Measurements from ENCODE around the gene SGTA.

The SGTA gene

DNA sequence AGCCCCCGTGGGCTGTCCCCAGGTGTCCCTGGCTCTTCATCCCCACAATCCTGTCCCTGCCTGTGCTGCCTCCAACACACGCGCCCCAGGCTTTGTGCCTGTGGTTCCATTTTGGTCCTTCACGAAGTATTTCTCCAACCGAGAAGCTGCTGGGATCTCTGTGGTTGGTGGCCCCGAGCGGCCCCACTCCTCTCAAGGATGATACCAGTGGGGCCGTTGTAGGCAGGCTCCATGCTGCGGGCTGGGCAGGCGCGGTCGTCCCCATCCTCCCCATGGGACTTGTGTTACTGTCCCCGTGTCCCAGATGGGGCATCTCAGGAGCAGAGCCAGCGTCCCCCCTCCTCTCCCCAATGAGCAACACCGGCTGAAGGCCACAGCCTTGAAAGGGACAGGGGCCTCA, 32.9 kb upstream of the SGTA start:
- Histone ChIP-seq H3K9ac (ENCODE audit: low read depth, low read length) (no peak overlapping the region), H3K4me3 (ENCODE audit: low read depth, low read length) (no peak overlapping the region), H3K9me3 (ENCODE audit: control insufficient read depth, insufficient read depth, low read length) (no peaks in the 10 kb centered on the region), H3K27ac (ENCODE audit: low read depth, low read length) (no peak overlapping the region), H3K36me3 (ENCODE audit: control insufficient read depth, insufficient read depth, low read length) (peaks cover 35% of the 10 kb centered on the region), H3K4me1 (ENCODE audit: control insufficient read depth, insufficient read depth, low read length) (no peaks in the 10 kb centered on the region), H3K27me3 (ENCODE audit: control insufficient read depth, insufficient read depth, low read length) (no peaks in the 10 kb centered on the region)

DNA sequence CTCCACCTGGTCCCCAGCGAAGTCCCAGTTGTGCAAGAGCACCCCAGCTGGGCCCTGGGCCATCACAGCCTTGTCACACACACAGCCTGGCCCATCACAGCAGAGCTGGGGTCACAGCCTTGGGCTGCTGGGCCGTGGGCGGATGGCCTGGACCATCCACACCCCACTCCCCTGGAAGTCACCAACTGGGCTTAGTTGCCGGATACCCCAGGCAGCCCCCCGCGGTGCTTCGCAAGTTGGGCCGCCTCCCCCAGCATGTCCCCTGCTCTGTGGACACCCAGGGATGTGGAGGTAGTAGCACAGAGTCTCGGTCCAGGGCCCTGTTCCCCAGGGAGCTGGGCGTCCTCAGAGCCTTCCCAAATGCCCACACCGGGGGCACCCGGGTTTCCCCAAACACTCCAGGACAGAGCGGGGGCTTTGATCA, 32.1 kb upstream of the SGTA start:
- no peaks in the 10 kb centered on the region for H3K9me3 ChIP-seq (ENCODE audit: control insufficient read depth, insufficient read depth, low read length)
- no peak overlapping the region for H3K9ac ChIP-seq (ENCODE audit: low read depth, low read length)
- no peak overlapping the region for H3K4me3 ChIP-seq (ENCODE audit: low read depth, low read length)
- no peak overlapping the region for H3K27ac ChIP-seq (ENCODE audit: low read depth, low read length)
- H3K4me1 ChIP-seq (ENCODE audit: control insufficient read depth, insufficient read depth, low read length), result no peaks in the 10 kb centered on the region
- H3K27me3 ChIP-seq (ENCODE audit: control insufficient read depth, insufficient read depth, low read length), result no peaks in the 10 kb centered on the region
- peaks cover 43% of the 10 kb centered on the region for H3K36me3 ChIP-seq (ENCODE audit: control insufficient read depth, insufficient read depth, low read length)

DNA sequence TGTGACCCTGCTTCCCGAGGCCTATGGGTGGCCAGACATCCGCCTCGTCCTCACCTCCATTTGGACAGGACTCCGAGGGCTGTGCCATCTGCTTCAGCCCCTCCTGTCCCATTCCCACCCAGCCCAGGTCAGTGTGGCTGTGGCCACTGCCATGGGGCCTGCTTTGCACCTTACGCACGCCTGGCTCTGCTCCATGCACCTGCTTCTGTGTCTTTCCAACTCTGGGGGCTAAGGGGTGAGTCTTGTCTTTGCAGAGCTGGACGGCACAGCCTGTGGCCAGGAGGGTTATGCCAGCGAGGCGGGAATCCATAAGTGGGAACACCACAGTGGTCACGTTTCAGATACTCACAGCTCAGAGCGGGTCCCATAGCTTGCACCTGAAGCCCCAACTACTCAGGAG, 31.4 kb upstream of the SGTA start:
- Histone ChIP-seq H3K4me1 (ENCODE audit: control insufficient read depth, insufficient read depth, low read length) (no peaks in the 10 kb centered on the region), H3K27ac (ENCODE audit: low read depth, low read length) (no peak overlapping the region), H3K4me3 (ENCODE audit: low read depth, low read length) (no peak overlapping the region), H3K9me3 (ENCODE audit: control insufficient read depth, insufficient read depth, low read length) (no peaks in the 10 kb centered on the region), H3K27me3 (ENCODE audit: control insufficient read depth, insufficient read depth, low read length) (no peaks in the 10 kb centered on the region), H3K36me3 (ENCODE audit: control insufficient read depth, insufficient read depth, low read length) (peaks cover 50% of the 10 kb centered on the region), H3K9ac (ENCODE audit: low read depth, low read length) (no peak overlapping the region)

DNA sequence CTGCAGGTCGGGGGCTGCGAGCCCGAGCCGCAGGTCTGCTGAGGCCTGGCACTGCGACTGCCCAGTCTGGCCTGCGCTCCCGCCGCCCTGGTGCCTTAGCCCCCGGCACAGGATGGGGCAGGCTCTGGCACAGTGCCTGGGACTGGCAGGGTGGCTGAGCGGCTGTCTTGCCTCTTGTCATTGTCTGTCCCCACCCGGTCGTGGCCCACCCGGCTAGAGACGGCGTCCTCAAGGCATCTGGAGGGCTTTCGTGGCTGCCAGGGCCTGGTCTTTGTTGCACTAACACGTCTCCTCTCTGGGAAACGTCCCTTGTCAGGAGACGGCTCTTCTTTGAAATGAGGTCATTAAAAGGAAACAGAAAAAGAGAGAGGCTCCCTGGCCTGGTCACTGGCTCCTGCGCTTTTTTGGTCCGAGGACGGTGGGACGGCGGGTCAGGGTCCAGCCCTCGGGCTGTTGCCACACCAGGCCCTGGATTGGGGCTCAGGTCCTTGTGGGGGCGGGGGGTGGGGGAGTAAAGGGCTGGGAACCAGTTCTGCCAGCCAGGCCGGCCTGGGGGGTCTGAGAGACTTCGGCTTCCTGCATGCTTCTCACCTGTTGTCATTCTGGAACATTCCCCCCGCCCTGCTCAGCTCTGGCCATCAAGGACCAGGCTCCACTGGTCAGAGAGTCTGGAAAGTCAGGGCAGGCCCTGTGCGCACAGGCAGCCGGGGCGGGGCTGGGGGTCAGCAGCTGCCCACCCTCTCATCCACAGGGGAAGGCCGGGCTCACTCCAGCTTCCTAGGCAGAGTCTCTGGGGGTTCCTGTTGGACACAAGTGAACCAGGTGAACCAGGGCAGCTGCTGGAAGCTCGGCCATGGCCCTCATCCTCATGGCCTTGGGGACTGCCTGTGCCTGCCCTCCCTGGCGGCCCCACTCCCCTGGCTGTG, 30.4 kb upstream of the SGTA start:
- no peaks in the 10 kb centered on the region for H3K4me1 ChIP-seq (ENCODE audit: control insufficient read depth, insufficient read depth, low read length)
- no peaks in the 10 kb centered on the region for H3K27me3 ChIP-seq (ENCODE audit: control insufficient read depth, insufficient read depth, low read length)
- no peak overlapping the region for H3K27ac ChIP-seq (ENCODE audit: low read depth, low read length)
- H3K9ac ChIP-seq (ENCODE audit: low read depth, low read length), result no peak overlapping the region
- no peak overlapping the region for H3K4me3 ChIP-seq (ENCODE audit: low read depth, low read length)
- H3K9me3 ChIP-seq (ENCODE audit: control insufficient read depth, insufficient read depth, low read length), result no peaks in the 10 kb centered on the region
- peaks cover 60% of the 10 kb centered on the region for H3K36me3 ChIP-seq (ENCODE audit: control insufficient read depth, insufficient read depth, low read length)

DNA sequence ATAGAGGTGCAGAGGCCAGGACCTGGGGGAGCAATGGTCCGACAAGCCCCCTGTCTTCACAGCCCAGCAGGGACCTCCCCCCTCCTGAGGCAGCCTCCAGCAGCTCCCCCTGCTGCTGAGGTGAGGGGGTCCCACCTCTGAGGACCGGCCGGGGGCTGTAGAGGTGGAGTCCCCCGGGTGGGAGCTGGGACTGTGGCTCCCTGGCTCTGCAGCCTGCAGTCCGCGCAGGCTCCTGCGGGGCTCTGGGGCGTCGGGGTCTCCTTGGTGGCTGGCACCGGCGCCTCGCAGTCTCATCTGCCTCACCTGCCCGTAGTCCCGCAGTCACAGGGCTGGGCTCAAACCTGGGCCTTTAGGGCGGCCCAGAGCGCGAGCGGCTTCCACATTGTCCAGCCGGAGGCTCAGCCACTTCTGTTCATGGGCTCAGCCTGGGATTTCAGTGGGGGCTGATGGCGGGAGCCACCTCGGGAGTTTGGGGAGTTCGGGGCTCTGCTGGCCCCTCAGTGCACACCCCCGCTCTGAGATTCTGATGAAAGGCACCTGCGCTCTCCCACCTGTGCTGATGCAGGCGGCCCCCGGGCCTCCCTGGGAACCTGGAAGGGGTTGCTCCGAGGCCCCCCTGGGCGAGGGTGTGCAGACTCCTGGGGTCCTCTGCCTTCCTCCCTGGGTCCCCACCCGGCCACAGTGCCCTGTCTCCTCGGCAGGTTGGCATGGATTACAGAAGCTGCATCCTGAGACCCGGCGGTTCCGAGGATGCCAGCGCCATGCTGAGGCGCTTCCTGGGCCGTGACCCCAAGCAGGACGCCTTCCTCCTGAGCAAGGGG, 29.6 kb upstream of the SGTA start:
- H3K27me3 ChIP-seq (ENCODE audit: control insufficient read depth, insufficient read depth, low read length), result no peaks in the 10 kb centered on the region
- H3K36me3 ChIP-seq (ENCODE audit: control insufficient read depth, insufficient read depth, low read length), result peaks cover 68% of the 10 kb centered on the region
- no peaks in the 10 kb centered on the region for H3K9me3 ChIP-seq (ENCODE audit: control insufficient read depth, insufficient read depth, low read length)
- H3K4me1 ChIP-seq (ENCODE audit: control insufficient read depth, insufficient read depth, low read length), result no peaks in the 10 kb centered on the region
- no peak overlapping the region for H3K27ac ChIP-seq (ENCODE audit: low read depth, low read length)
- H3K4me3 ChIP-seq (ENCODE audit: low read depth, low read length), result no peak overlapping the region
- H3K9ac ChIP-seq (ENCODE audit: low read depth, low read length), result no peak overlapping the region

DNA sequence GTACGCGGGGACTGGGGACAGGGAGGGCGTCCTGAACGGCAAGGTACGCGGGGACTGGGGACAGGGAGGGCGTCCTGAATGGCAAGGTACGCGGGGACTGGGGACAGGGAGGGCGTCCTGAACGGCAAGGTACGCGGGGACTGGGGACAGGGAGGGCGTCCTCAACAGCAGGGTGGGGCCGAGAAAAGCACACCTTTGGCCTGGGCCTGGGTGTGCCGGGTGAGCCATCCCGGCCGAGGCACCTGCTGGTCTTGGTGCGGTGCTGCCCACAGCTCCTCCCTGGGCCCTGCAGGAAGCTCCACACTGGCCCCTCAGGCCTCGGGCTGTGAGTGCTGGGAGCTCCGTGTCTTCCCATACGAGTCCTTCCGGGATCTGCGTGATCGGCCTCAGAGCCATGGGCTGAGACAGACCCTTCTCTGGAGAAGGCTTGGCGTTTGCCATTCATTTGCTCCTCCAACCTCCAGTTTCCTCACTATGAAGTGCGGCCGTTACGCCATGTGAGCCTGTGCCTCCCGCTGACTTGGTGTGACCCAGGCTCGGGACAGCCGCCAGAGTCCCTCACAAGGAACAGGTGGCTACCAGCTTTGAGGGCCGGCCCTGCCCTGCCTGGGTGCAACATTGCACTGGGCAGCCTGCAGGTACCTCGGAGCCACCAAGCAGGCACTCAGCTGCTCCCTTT, 28.8 kb upstream of the SGTA start:
- Histone ChIP-seq H3K27me3 (ENCODE audit: control insufficient read depth, insufficient read depth, low read length) (no peaks in the 10 kb centered on the region), H3K36me3 (ENCODE audit: control insufficient read depth, insufficient read depth, low read length) (peaks cover 76% of the 10 kb centered on the region), H3K27ac (ENCODE audit: low read depth, low read length) (no peak overlapping the region), H3K9me3 (ENCODE audit: control insufficient read depth, insufficient read depth, low read length) (no peaks in the 10 kb centered on the region), H3K4me1 (ENCODE audit: control insufficient read depth, insufficient read depth, low read length) (no peaks in the 10 kb centered on the region), H3K4me3 (ENCODE audit: low read depth, low read length) (no peak overlapping the region), H3K9ac (ENCODE audit: low read depth, low read length) (no peak overlapping the region)

DNA sequence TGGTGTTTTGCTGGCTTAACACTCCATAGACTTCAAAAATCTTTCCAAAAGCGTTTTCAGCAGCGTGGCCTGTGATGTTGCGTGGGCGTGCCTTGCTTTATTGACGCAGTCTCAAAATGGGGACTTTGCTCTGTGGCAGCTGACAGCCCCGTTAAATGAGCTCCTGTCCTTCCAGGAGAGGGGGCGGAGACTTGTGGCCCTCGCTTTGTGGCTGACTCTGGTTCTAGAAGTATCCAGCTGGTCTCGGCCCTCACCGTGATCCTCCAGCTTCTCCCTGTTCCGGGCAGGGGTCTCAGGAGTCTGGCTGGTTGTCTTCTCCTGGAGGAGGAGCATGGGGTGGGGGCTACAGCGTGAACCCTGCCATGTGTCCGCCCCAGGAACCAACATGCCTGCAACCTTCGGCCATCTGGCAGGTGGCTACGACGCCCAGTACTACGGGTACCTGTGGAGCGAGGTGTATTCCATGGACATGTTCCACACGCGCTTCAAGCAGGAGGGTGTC, 28.2 kb upstream of the SGTA start:
- H3K36me3 ChIP-seq (ENCODE audit: control insufficient read depth, insufficient read depth, low read length), result peaks cover 82% of the 10 kb centered on the region
- no peaks in the 10 kb centered on the region for H3K4me1 ChIP-seq (ENCODE audit: control insufficient read depth, insufficient read depth, low read length)

DNA sequence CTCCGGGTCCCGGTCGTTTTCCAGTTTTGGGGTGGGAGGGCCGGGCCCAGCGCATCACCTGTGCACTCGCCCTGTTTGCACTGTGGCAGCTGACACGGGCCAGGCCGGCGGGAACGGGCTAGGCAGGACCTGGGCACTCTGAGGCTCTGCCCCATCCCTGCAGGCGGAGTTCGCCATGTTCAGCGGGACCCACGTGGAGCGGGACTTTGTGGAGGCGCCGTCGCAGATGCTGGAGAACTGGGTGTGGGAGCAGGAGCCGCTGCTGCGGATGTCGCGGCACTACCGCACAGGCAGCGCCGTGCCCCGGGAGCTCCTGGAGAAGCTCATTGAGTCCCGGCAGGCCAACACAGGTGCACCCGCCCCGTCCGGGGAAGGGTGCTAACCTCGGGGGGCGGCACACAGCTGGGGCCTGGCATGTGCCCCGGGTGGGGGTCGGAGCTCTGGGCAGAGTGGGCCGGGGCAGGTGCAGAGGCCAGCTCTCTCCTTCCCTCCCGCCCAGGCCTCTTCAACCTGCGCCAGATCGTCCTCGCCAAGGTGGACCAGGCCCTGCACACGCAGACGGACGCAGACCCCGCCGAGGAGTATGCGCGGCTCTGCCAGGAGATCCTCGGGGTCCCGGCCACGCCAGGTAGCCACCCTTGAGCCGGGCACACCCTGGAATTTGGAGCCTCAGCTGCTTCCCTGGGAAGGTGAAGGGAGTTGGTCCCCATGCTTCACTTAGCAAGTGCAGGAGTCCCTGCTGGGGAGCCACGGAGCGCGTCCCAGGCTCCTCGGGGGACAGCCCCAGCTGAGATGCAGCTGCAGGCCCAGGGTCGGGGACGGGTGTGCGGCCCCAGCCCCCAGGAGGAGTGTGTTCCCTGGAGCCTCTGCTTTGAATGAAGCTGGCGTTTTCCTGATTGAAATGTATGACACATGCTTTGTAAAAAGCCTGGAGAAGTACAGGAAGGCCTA, 27.3 kb upstream of the SGTA start:
- Histone ChIP-seq H3K4me1 (ENCODE audit: control insufficient read depth, insufficient read depth, low read length) (no peaks in the 10 kb centered on the region), H3K4me3 (ENCODE audit: low read depth, low read length) (no peak overlapping the region), H3K27ac (ENCODE audit: low read depth, low read length) (no peak overlapping the region), H3K36me3 (ENCODE audit: control insufficient read depth, insufficient read depth, low read length) (peaks cover 88% of the 10 kb centered on the region), H3K27me3 (ENCODE audit: control insufficient read depth, insufficient read depth, low read length) (no peaks in the 10 kb centered on the region), H3K9ac (ENCODE audit: low read depth, low read length) (no peak overlapping the region), H3K9me3 (ENCODE audit: control insufficient read depth, insufficient read depth, low read length) (no peaks in the 10 kb centered on the region)

More for the DNA sequence above, 28.2 kb upstream of the SGTA start:
- no peak overlapping the region for H3K27ac ChIP-seq (ENCODE audit: low read depth, low read length)
- no peaks in the 10 kb centered on the region for H3K27me3 ChIP-seq (ENCODE audit: control insufficient read depth, insufficient read depth, low read length)
- no peaks in the 10 kb centered on the region for H3K9me3 ChIP-seq (ENCODE audit: control insufficient read depth, insufficient read depth, low read length)
- no peak overlapping the region for H3K4me3 ChIP-seq (ENCODE audit: low read depth, low read length)
- H3K9ac ChIP-seq (ENCODE audit: low read depth, low read length), result no peak overlapping the region

DNA sequence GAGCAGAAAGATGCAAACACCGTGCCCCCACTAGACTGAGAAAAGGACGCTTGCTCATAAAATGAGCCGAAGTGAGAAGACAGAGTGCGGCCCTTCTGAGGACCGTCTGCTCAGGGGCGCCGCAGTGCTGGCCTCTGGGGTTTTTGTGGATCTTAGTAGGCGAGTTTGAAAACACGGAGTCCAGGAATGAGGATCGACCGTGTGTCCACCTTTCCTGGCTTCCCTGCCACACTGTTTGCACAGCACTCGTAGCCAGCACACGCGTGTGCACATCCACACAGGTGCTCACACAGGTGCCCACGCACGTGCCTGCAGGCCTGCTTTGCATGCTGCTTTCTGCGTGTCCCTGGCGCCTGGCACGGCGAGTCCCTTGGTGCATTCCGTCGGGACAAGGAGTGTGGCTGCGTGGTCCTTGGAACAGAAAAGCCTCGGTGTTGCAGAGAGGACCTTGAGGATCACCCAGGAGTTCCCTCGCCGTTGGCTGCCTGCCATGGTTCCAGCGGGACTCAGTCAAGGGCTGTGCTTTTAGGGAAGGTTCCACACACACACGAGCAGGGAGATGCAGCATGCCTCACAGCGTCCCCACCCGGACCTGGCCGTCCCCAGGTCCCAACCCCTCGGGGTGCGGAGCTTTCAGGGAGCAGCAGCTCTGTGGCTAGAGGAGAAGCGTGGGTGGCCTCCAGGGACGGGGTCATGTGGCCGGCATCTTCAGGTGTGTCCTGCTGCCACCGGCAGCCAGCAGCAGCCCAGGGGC, 26.5 kb upstream of the SGTA start:
- no peak overlapping the region for H3K4me3 ChIP-seq (ENCODE audit: low read depth, low read length)
- no peak overlapping the region for H3K9ac ChIP-seq (ENCODE audit: low read depth, low read length)
- no peaks in the 10 kb centered on the region for H3K4me1 ChIP-seq (ENCODE audit: control insufficient read depth, insufficient read depth, low read length)
- no peaks in the 10 kb centered on the region for H3K27me3 ChIP-seq (ENCODE audit: control insufficient read depth, insufficient read depth, low read length)
- H3K9me3 ChIP-seq (ENCODE audit: control insufficient read depth, insufficient read depth, low read length), result no peaks in the 10 kb centered on the region
- peaks cover 95% of the 10 kb centered on the region for H3K36me3 ChIP-seq (ENCODE audit: control insufficient read depth, insufficient read depth, low read length)
- H3K27ac ChIP-seq (ENCODE audit: low read depth, low read length), result no peak overlapping the region

All from HUES48 (cell line).